ENCODE data around the gene GPR151.

Gene GPR151

DNA sequence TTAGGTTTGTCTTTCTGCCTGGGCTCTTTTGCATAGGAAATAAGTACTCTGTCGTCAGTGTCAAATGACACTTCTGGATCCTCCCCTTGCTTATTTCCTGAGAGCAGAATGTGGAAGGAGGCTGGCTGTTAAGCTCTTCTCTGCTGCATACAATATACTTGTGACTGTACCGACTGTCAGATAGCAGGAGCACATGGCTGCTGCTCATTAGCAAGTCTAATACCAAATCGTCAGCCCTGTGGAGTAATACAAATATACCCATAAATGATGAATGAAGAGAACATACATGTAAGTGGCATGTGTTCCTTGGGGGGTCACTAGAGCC, at the start of gene GPR151:
TSS of gene GPR151 (minus strand) at position 40 of the 325 bp plus-strand sequence. CDS start 77 bp downstream, outside the sequence.
- TF ChIP-seq GATA2 (IDR thresholded peaks at IDR 0.05; ENCODE audit: low read depth, low read length) (no peak), GATA3 (IDR thresholded peaks at IDR 0.05; ENCODE audit: low read depth, low read length) (no peak)

DNA sequence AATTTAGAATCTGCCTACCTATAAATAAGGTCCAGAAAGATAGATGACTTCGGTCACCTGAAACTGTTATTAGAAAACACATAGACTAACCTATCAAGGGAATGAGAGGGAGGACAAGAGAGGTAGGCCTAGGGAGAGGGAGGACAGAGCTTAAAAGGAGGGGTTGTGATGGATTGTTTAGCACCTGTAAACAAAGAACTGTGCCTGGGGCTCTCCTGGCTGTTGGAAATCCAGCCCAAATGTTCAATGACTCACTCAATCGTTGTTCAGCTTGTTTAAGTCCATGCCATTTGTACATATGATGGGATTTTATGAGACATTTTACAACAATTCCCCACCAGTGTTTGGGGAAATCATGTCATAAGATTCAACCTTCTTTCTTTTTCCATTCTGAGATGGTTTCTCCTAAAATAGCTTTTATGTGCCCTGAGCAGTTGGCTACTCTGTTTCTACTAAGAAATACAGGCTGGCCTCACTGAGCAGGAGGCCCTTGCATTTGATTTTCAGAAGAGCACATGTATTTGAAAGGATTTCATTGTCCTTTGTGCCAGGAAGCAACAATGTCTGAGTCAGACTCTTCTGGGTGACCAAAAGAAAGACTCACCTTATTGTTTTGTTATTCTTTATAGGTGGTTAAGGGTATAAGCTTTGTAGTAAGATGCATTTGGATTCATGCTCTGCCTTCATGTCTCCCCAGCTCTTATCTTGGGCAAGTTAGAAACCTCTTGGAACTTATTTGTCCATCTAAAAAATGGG, 48.2 kb upstream of the GPR151 start:
- TF ChIP-seq GATA2 (IDR thresholded peaks at IDR 0.05; ENCODE audit: low read depth, low read length), result no peak
- TF ChIP-seq GATA3 (IDR thresholded peaks at IDR 0.05; ENCODE audit: low read depth, low read length), result no peak

- TF ChIP-seq GATA2 (IDR thresholded peaks at IDR 0.05; ENCODE audit: low read depth, low read length) (no peak), GATA3 (IDR thresholded peaks at IDR 0.05; ENCODE audit: low read depth, low read length) (no peak)
Measured at GRCh38 chr5:146562461-146562860, 46.5 kb upstream of the GPR151 start.

DNA sequence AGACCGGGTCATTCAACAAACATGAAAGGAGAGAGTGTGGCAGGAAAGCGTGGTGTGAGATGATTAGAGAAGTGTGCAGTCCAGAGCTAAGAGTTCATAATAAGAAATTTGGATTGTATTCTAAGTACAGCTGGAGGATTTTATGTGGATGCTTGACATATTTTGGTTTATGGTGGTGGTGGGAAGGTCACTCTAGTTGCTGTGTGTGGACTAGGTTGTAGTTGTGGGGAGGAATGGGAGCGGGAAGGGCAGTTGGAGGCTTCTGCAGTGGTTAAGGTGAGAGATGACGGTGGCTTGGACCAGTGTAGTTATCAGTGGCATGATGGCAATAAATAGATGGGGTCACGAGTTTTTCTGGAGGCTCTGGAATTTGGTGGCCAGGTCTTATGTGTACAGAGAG, 45.7 kb upstream of the GPR151 start:
- TF ChIP-seq GATA2 (IDR thresholded peaks at IDR 0.05; ENCODE audit: low read depth, low read length) (no peak), GATA3 (IDR thresholded peaks at IDR 0.05; ENCODE audit: low read depth, low read length) (no peak)

DNA sequence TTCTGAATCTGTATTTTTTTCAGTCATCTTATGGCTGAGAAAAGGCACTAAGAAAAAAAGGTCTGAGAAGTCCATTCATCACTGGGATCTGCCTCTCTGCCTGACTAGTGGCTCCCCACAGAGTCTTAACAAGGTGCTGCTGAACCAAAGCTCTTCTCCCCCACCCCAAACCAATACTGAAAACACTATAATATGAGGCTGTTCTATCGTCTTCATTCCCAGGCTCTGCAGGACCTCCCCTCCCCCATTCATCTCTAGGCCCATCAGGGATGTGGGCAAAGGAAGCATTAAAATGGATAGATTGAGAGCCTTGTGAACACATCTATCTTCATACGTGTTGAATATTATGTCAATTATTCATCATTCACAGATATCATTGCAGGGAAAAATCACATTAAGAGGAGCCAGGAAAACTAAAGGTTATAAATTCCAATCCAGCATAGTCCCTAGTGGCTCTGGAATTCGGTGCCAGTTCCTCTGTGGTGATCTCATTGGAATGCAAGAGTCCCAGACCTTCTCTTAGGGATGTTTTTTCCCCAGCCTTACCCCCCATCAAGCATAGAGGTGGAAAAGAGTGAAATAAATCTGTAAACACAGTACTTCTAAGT, 44.3 kb upstream of the GPR151 start:
- TF ChIP-seq GATA2 (IDR thresholded peaks at IDR 0.05; ENCODE audit: low read depth, low read length) (no peak), GATA3 (IDR thresholded peaks at IDR 0.05; ENCODE audit: low read depth, low read length) (no peak)

GRCh38 chr5:146553446-146553845, 37.5 kb upstream of the GPR151 start:
- no peak for TF ChIP-seq GATA3 (IDR thresholded peaks at IDR 0.05; ENCODE audit: low read depth, low read length)
- no peak; the same call in 1 of the 2 replicates for TF ChIP-seq GATA2 (IDR thresholded peaks at IDR 0.05; ENCODE audit: low read depth, low read length)

DNA sequence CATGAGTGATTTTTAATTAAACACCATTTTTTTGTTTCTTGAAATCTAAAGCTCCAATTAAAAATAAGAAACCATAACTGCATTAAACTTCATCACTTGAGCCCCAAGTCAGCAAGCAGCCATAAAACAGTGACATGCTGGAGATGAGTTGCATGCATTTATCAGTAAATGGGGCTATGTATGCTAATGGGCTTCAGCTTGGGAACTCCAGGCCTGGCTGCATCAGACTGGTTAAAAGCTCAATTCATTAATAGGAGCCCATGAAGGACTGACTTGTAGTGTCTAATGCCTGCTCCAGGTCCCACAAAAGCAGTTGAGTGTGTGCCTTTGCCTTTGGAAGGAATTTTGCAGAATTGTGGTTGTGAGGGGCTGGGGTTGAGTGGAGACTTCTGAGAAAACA, 33.6 kb upstream of the GPR151 start:
- TF ChIP-seq GATA2 (IDR thresholded peaks at IDR 0.05; ENCODE audit: low read depth, low read length) (no peak), GATA3 (IDR thresholded peaks at IDR 0.05; ENCODE audit: low read depth, low read length) (no peak)

GRCh38 chr5:146548781-146549449, 32.9 kb upstream of the GPR151 start:
- TF ChIP-seq GATA2 (IDR thresholded peaks at IDR 0.05; ENCODE audit: low read depth, low read length), result no peak
- TF ChIP-seq GATA3 (IDR thresholded peaks at IDR 0.05; ENCODE audit: low read depth, low read length), result no peak

DNA sequence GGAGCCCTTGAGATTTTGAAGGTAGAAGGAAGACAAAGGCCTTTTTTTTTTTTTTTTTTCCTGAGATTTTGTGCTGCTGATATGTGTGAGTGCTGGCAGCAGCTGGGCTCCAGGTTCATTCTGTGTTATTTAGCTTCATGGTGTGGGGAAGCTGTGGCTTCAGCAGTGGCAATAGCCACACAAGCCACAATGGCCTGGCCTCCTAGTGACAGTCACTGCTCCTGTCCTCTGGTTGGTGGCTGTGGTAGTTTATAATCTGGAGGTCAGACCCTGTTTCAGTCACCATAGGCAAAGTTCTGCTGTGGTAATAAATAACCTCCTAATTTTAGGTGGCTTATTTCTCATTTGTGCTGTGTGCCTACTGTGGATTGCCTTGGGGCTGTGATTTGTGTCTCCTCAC, 28.2 kb upstream of the GPR151 start:
- no peak for TF ChIP-seq GATA2 (IDR thresholded peaks at IDR 0.05; ENCODE audit: low read depth, low read length)
- TF ChIP-seq GATA3 (IDR thresholded peaks at IDR 0.05; ENCODE audit: low read depth, low read length), result no peak

DNA sequence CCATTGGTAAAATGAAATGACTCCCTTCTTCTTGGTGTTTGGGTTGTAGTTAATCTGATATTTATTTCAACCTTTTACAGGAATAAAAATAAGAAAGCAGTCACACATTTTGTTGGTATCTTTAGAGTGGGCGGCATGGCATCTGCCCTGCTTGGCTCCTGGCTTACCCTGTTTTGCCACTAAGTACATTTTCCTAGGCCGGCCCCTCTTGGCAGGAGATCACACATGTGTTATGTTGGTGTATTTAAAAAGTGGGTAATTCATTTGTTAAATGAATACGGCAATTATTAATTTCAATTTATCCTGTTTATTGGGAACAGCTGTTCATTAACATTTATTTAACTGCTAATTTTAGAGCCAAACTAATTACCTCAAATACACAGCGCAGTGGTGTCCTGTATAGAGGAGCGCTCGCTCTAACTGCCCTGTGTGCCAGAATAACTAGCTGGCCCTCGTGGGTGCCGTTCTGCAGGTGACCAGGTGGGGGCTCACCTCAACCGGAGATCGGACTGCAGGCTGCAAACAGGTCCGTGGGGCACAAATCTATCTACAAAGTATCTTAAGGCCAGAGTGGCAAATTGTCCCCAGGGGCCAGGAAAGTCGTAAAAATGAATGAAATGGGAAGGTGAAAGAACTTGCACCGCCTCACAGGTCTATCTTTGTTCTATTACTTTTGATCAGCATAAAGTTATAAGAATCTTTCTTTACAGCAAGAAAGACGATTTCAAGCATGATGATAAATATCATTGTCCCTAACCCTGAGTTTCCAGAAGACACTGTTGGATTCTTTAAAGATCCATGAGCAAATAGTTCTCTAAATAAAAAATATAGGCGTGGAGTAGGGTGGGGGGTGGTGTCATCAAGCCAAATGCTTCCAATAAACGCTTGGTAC, 26.2 kb upstream of the GPR151 start:
- TF ChIP-seq GATA3 (IDR thresholded peaks at IDR 0.05; ENCODE audit: low read depth, low read length), result no peak
- TF ChIP-seq GATA2 (IDR thresholded peaks at IDR 0.05; ENCODE audit: low read depth, low read length), result no peak

GRCh38 chr5:146540414-146540813, 24.4 kb upstream of the GPR151 start:
- TF ChIP-seq GATA3 (IDR thresholded peaks at IDR 0.05; ENCODE audit: low read depth, low read length) (no peak), GATA2 (IDR thresholded peaks at IDR 0.05; ENCODE audit: low read depth, low read length) (no peak)

- TF ChIP-seq GATA3 (IDR thresholded peaks at IDR 0.05; ENCODE audit: low read depth, low read length), result no peak
Measured at GRCh38 chr5:146539973-146540372, 24.0 kb upstream of the GPR151 start.

DNA sequence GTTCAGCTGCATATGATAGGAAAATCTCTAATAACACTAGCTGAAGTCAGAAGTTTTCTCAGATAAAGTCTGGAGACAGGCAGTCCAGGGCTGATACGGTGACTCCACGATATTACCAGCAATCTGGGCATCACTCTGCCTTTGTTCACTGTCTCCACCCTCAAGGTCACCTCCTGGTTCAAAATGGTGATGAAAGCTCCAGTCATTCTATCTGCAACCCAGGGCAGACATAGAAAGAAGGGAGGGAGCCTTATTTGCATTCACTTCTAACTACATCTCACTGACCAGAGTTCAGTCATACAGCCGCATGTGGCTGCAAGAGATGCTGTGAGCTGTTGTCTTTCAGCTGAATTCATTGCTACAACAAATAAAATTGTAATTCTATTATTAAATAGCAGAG, 22.4 kb upstream of the GPR151 start:
- no peak for TF ChIP-seq GATA2 (IDR thresholded peaks at IDR 0.05; ENCODE audit: low read depth, low read length)
- TF ChIP-seq GATA3 (IDR thresholded peaks at IDR 0.05; ENCODE audit: low read depth, low read length), result no peak

DNA sequence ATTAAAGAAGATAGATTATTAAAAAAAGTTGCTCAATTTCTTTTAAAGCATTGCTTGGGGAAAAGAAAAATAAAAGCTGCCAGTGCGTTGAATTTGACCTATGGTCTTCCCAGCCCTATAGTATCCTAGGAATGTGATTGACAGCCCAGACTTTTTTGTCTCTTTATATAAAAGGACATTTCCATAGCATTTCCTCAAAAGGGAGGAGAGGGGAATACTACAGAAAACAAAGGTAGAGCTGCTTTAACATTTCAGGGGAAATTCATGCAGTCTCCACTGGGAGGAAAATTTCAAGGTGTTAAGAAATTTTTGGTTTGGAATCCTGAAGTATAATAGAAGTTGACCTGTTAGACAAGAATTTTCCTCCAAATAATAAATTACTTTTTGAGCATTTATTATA, 17.9 kb upstream of the GPR151 start:
- no peak for TF ChIP-seq GATA3 (IDR thresholded peaks at IDR 0.05; ENCODE audit: low read depth, low read length)
- no peak for TF ChIP-seq GATA2 (IDR thresholded peaks at IDR 0.05; ENCODE audit: low read depth, low read length)
